Suppressor macrophage treated with lipopolysaccharide for 4 hours (primary cell): ENCODE measurements around the gene UMODL1.

Experiments
- DNase-seq: peaks from one replicate; pipeline ENCODE4 v3.0.0-alpha.2; 2020

UMODL1 gene

GRCh38 chr21:42040411-42041180 lies 30.5 kb upstream of the UMODL1 start:
- peak; percentile 21 for DNase-seq

- DNase-seq, result no peak
Measured at GRCh38 chr21:42041246-42041645, 29.9 kb upstream of the UMODL1 start.

GRCh38 chr21:42041711-42042110 lies 29.4 kb upstream of the UMODL1 start:
- DNase-seq, result no peak

GRCh38 chr21:42042651-42043050 lies 28.5 kb upstream of the UMODL1 start:
- DNase-seq, result no peak

GRCh38 chr21:42043201-42043895 lies 27.8 kb upstream of the UMODL1 start:
- no peak for DNase-seq

- DNase-seq, result no peak
Measured at GRCh38 chr21:42043961-42044360, 27.2 kb upstream of the UMODL1 start.

GRCh38 chr21:42044871-42045495 lies 26.1 kb upstream of the UMODL1 start:
- no peak for DNase-seq

- DNase-seq, result peak; percentile 14
Measured at GRCh38 chr21:42047821-42048613, 23.1 kb upstream of the UMODL1 start.

GRCh38 chr21:42048870-42049577 lies 22.1 kb upstream of the UMODL1 start:
- no peak for DNase-seq

- DNase-seq, result no peak
Measured at GRCh38 chr21:42049578-42050430, 21.3 kb upstream of the UMODL1 start.

GRCh38 chr21:42051788-42052187 lies 19.3 kb upstream of the UMODL1 start:
- DNase-seq, result no peak

- DNase-seq, result no peak
Measured at GRCh38 chr21:42055425-42055824, 15.7 kb upstream of the UMODL1 start.

- DNase-seq, result no peak
Measured at GRCh38 chr21:42056468-42056867, 14.6 kb upstream of the UMODL1 start.

GRCh38 chr21:42056996-42057689 lies 14.0 kb upstream of the UMODL1 start:
- DNase-seq, result no peak

- DNase-seq, result peak; percentile 23
Measured at GRCh38 chr21:42057851-42058437, 13.2 kb upstream of the UMODL1 start.

- no peak for DNase-seq
Measured at GRCh38 chr21:42058631-42059111, 12.4 kb upstream of the UMODL1 start.

- no peak for DNase-seq
Measured at GRCh38 chr21:42059141-42059540, 12.0 kb upstream of the UMODL1 start.

- DNase-seq, result no peak
Measured at GRCh38 chr21:42059721-42060120, 11.4 kb upstream of the UMODL1 start.

- no peak for DNase-seq
Measured at GRCh38 chr21:42060166-42060565, 11.0 kb upstream of the UMODL1 start.
